ENCODE results near the gene CNOT6. TPM values are rescaled to one million over a fixed set of nuclear protein-coding genes. Genes with fewer than 3 reads are reported as not detected.
"Not testable (repeated sequence)": the region's sequence is repeated elsewhere in the genome, so short reads cannot be mapped to it uniquely, and the experiment has no call there.

The CNOT6 gene
- total RNA-seq, 4 donors from 2014 or later, result 3.8 to 43.5 (median 17.0) TPM

- Histone ChIP-seq H3K27me3 (no peaks in the 10 kb centered on the region), H3K4me3 (no peak overlapping the region), H3K27ac (no peak overlapping the region), H3K4me1 (peaks cover 0 to 4% of the 10 kb centered on the region in 2 donors), H3K36me3 (no peaks in the 10 kb centered on the region), H3K9me3 (no peaks in the 10 kb centered on the region)
- intact Hi-C loops (cut with DNase I; ENCODE audit: low total_unique reads), result no loop called here
- no peak for DNase-seq
- TF ChIP-seq POLR2A (IDR thresholded peaks at IDR 0.05) (no peak), CTCF (IDR thresholded peaks at IDR 0.05) (no peak)
Measured at GRCh38 chr5:180522330-180522729, 28.2 kb downstream of the CNOT6 start.

- no peaks in the 10 kb centered on the region for H3K36me3 ChIP-seq
- intact Hi-C loops (cut with DNase I; ENCODE audit: low total_unique reads), result no loop called here
- H3K4me3 ChIP-seq, result no peak overlapping the region
- H3K9me3 ChIP-seq, result no peaks in the 10 kb centered on the region
- H3K27ac ChIP-seq, result no peak overlapping the region
- no peak for DNase-seq
- H3K27me3 ChIP-seq, result no peaks in the 10 kb centered on the region
- no peak for TF ChIP-seq CTCF (IDR thresholded peaks at IDR 0.05)
- TF ChIP-seq POLR2A (IDR thresholded peaks at IDR 0.05), result no peak
- H3K4me1 ChIP-seq, result peaks cover 0 to 4% of the 10 kb centered on the region in 2 donors
Measured at GRCh38 chr5:180523629-180524466, 29.7 kb downstream of the CNOT6 start.

- intact Hi-C loops (cut with DNase I; ENCODE audit: low total_unique reads), result no loop called here
- Histone ChIP-seq H3K9me3 (no peaks in the 10 kb centered on the region), H3K36me3 (no peaks in the 10 kb centered on the region), H3K4me3 (no peak overlapping the region), H3K27me3 (no peaks in the 10 kb centered on the region), H3K27ac (no peak overlapping the region), H3K4me1 (peaks cover 0 to 4% of the 10 kb centered on the region in 2 donors)
- TF ChIP-seq CTCF (IDR thresholded peaks at IDR 0.05) (no peak), POLR2A (IDR thresholded peaks at IDR 0.05) (no peak)
- DNase-seq, result no peak
Measured at GRCh38 chr5:180525399-180525798, 31.2 kb downstream of the CNOT6 start.

GRCh38 chr5:180526269-180526668 lies 32.1 kb downstream of the CNOT6 start:
- H3K4me1 ChIP-seq, result peaks cover 0 to 4% of the 10 kb centered on the region in 2 donors
- no peak overlapping the region for H3K4me3 ChIP-seq
- no peak overlapping the region for H3K27ac ChIP-seq
- H3K9me3 ChIP-seq, result no peaks in the 10 kb centered on the region
- TF ChIP-seq POLR2A (IDR thresholded peaks at IDR 0.05), result no peak
- TF ChIP-seq CTCF (IDR thresholded peaks at IDR 0.05), result no peak
- no peak for DNase-seq
- intact Hi-C loops (cut with DNase I; ENCODE audit: low total_unique reads), result no loop called here
- H3K27me3 ChIP-seq, result no peaks in the 10 kb centered on the region
- H3K36me3 ChIP-seq, result no peaks in the 10 kb centered on the region

- H3K27ac ChIP-seq, result no peak overlapping the region
- no peak for TF ChIP-seq CTCF (IDR thresholded peaks at IDR 0.05)
- no peak for TF ChIP-seq POLR2A (IDR thresholded peaks at IDR 0.05)
Measured at GRCh38 chr5:180527659-180528058, 33.5 kb downstream of the CNOT6 start.

GRCh38 chr5:180531036-180531585 lies 36.9 kb downstream of the CNOT6 start:
- H3K27me3 ChIP-seq; intact Hi-C loops (cut with DNase I; ENCODE audit: low total_unique reads); H3K27ac ChIP-seq; H3K36me3 ChIP-seq; H3K9me3 ChIP-seq; DNase-seq; H3K4me3 ChIP-seq; H3K4me1 ChIP-seq: not testable (repeated sequence)

More at GRCh38 chr5:180527659-180528058, 33.5 kb downstream of the CNOT6 start:
- Histone ChIP-seq H3K27me3 (no peaks in the 10 kb centered on the region), H3K4me1 (peaks cover 0 to 4% of the 10 kb centered on the region in 2 donors), H3K4me3 (no peak overlapping the region), H3K36me3 (no peaks in the 10 kb centered on the region), H3K9me3 (no peaks in the 10 kb centered on the region)
- intact Hi-C loops (cut with DNase I; ENCODE audit: low total_unique reads), result no loop called here
- DNase-seq, result no peak

All from uterus (tissue), 4 donors.